ENCODE measurements around the gene RNF214.

DNA sequence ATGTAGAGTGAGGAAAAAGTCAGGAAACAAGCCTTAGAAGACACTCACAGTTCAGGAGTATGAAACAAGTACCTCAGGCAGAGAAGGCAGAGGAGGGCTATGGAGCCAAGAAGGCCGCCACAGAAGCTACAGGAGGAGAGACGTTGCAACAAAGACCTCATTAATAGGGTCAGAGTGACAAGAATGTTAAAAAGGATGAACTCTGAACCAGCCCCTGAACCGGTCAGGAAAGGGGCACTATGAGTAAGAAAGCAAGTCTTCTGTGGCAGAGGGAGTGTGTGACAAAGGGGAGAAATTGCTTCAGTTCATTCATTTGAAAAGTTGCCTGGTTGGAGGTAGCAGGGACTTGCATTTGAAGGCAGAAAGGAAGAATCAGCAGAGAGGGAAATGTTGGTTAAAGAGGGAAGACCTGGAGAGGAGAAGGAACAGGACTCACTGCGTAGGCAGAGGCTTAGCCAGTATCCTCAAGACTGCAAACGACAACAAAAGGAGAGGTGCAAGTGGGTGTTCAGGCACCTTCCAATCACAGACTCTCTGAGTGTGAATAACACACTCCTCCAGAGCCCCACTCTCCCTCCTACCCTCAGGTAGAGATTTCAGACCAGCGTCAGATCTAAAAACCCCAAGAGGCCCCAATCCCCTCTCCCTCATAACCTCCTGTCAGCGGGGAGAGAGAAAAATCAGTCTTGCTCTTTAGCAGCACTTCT is 17.9 kb upstream of the RNF214 start:
- TF ChIP-seq CTCF (IDR thresholded peaks at IDR 0.05; ENCODE audit: borderline replicate concordance, extremely low read depth, low read length, poor library complexity, severe bottlenecking) (no peak), EZH2 (IDR thresholded peaks at IDR 0.05; ENCODE audit: borderline replicate concordance, low read depth, low read length, severe bottlenecking) (no peak)
